GM19240 (cell line): ENCODE data around the gene MAP3K2.
"Not testable (repeated sequence)": the region's sequence is repeated elsewhere in the genome, so short reads cannot be mapped to it uniquely, and the experiment has no call there.

Experiments used
- DNase-seq: peaks from one replicate; pipeline ENCODE4 v3.0.0; 2011; ENCODE audit warnings: low spot score; ENCODE audit not compliant: insufficient read length

MAP3K2 gene

GRCh38 chr2:127384529-127384928 lies 3.2 kb downstream of the MAP3K2 start:
- DNase-seq: no peak

GRCh38 chr2:127382831-127383230 lies 4.9 kb downstream of the MAP3K2 start:
- no peak for DNase-seq

GRCh38 chr2:127381762-127382161 lies 6.0 kb downstream of the MAP3K2 start:
- DNase-seq: no peak

DNA sequence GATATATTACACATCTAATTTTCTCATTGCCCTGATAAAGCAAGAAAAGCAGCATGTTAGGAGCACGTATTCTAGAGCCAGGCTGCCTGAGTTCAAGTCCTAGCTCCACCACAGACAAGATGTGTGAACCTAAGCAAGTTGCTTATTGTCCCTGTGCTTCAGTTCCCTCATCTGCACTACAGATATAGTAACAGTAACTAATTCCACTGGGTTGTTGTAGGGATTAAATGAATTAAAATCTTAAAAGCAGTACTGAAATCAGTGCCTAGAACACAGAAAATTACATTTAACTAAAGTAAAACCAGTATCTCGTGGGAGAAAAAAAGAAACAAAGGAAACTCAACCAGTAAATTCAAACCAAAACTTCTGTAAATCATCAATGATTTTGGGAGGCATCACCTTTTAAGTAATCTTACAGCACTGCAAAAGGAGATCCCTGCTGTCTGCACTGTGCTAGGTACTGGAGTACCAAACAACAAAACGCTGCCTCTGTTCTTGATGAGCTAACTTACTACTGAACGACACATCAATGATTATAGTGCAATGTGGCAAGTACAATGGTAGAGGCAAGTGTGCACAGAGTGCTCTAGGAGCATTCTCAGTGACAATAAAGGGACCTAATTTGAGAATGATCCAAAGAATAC lies 7.9 kb downstream of the MAP3K2 start:
- DNase-seq: no peak

DNA sequence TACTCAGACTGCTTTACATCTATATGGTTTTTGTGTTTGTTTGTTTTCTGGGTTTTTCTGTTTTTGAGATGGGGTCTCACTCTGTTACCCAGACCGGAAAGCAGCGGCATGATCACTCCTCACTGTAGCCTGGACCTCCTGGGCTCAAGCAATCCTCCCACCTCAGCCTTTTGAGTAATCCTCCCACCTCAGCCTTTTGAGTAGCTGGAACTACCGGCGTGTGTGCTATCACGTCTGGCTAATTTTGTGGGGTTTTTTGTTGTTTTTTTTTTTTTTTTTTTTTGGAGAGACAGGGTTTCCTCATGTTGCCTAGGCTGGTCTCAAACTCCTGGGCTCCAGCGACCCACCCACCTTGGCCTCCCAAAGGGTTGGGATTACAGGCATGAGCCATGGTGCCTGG lies 9.1 kb downstream of the MAP3K2 start:
- DNase-seq: no peak

DNA sequence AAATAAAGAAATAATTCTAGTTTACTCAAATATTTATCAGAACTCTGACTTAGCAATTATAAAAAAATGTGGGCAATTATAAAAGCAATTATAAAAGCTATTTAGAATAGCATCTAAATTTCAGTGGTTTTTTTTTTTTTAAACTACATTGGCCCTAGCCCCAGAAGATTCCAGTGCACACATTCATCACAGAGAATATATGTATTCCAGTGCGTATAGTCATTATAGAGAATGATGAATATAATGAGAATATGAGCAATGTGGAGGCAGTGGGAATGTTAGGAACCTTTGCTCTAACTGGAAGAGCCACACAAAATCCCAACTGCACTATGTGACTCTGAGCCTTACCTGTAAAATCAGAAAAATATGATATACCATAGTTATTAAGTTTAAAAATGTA lies 10.5 kb downstream of the MAP3K2 start:
- DNase-seq: no peak

DNA sequence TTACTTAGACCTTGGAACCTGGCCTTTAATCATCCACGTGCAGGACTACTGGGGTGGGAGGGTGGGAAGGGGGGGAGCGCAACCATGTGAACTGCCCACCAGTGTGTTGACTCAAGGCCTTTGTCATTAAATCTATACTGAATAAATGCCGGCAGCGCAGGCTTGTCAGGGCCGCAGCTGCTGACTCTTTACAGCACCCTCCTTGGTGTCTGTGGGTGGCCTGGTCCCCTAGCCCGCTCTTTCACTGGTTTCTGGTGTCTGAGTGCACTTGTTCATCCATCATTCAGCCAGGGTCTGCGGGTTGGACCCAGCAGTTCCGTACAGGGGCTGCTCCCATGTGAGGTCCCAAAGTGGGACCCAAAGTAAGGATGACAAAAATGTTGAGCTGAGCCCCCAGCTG lies 11.5 kb downstream of the MAP3K2 start:
- no peak for DNase-seq

DNA sequence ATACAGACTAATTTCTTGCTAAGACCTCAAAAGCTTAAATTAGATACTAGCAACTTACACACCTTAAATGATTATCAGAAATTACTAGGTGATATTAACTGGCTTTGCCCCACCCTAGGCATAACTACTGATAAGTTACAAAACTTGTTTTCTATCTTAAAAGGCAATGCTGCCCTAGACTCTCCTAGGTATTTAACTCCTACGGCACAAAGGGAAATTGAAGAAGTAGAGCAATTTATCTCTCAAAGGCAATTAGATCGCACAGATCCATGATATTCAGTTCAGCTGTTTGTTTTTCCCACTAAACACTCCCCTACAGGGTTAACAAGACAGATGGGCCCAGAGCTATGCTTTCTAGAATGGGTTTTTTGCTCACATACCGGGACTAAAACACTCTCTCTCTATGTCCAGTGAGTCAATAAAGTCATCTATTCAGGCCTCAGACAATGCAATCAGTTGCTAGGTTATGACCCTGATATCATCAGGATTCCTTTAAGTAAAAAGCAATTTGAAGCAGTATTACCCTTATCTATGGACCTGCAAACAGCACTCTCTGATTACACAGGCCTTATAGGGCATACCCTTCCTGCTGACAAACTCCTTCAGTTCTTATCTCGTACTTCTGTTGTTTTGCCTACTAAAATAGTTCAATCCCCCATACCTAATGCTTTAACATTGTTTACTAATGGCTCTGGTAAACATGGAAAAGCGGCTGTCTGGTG lies 14.3 kb downstream of the MAP3K2 start:
- no peak for DNase-seq

GRCh38 chr2:127371037-127371436 lies 16.7 kb downstream of the MAP3K2 start:
- DNase-seq: no peak

DNA sequence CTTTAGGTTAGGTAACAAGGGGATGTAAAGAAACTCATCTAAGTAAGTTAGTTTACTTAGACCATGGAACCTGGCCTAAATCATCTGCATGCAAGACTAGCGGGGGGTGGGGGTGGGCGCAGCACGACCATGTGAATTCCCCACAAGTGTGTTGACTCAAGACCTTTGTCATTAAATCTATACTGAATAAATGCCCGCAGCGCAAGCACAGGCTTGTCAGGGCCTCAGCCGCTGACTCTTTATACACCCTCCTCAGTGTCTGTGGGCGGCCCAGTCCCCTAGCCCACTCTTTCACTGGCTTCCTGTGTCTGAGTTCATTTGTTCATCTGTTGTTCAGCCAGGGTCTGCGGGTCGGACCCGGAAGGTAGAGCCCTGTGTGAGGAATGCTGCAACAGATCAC lies 17.8 kb downstream of the MAP3K2 start:
- no peak for DNase-seq

DNA sequence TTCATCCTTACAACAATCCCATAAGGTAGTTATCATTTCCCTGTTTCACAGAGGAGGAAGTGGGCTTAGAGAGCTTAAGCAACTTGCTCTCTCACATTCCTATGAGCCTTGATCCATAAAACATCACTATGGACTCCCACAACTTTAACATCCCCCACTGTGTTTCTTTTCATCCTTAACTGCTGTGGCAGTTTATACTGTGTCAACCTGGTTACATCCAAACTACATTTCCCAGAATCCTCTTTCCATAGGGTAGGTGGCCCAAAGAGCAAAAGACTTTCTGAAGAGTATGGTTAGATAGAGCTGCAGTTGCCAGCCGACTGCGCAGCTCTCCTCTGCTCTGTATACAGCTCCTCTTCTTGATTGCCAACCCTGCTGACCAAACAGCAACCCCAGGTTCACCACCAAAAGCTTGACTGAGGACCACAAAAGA lies 22.5 kb downstream of the MAP3K2 start:
- DNase-seq: no peak

GRCh38 chr2:127362971-127363370 lies 24.8 kb downstream of the MAP3K2 start:
- DNase-seq: no peak

GRCh38 chr2:127361929-127362885 lies 25.6 kb downstream of the MAP3K2 start:
- DNase-seq: no peak

GRCh38 chr2:127360242-127360641 lies 27.5 kb downstream of the MAP3K2 start:
- no peak for DNase-seq

- no peak for DNase-seq
Observed at GRCh38 chr2:127359520-127359919, 28.3 kb downstream of the MAP3K2 start.

GRCh38 chr2:127358971-127359370 lies 28.8 kb downstream of the MAP3K2 start:
- no peak for DNase-seq

- no peak for DNase-seq
Observed at GRCh38 chr2:127358044-127358443, 29.7 kb downstream of the MAP3K2 start.

DNA sequence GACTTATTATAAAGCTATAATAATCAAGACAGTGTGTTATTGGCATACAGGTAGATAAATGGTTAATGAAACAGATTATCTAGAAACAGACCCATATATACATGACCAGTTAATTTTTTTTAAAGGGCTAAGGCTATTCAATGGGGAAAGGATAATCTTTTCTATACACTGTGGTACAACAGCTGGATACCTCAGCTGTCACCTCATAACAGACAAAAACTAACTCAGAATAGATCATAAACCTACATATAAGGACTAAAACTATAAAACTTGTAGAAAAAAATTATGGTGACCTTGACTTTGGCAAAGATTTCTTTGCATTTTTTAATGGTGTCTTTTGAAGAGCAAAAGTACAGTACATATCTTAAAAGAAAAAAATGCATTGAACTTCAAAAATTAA lies 30.2 kb downstream of the MAP3K2 start:
- DNase-seq: no peak

GRCh38 chr2:127356531-127356930 lies 31.2 kb downstream of the MAP3K2 start:
- DNase-seq: no peak

- peak; percentile 11 for DNase-seq
Observed at GRCh38 chr2:127355407-127356008, 32.3 kb downstream of the MAP3K2 start.

DNA sequence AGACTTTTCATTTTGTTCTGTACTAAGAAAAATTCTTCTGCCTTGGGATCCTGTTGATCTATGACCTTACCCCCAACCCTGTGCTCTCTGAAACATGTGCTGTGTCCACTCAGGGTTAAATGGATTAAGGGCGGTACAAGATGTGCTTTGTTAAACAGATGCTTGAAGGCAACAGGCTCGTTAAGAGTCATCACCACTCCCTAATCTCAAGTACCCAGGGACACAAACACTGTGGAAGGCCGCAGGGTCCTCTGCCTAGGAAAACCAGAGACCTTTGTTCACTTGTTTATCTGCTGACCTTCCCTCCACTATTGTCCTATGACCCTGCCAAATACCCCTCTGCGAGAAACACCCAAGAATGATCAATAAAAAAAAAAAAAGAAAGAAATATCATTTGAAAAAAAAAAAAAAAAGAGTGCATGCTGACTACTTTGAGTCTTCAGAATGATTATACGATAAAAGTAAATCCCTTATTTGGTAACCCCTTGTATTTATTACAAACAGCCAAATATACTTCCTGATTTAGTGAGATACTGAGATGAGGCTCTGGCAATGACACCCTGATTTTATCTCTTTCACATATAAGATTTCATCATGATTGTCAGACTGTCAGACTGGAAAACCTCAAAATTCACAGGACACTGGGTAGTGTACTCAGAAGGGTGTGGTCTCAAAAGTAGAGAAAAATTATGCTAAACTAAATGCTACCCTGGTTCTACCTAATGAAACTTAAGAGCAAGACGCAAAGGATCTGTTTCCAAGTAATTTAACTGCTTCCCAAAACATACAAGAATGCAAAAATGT lies 33.7 kb downstream of the MAP3K2 start:
- DNase-seq: not testable (repeated sequence)
